H9 (cell line): ENCODE results near the gene LRIT3. TPM values are rescaled to one million over a fixed set of nuclear protein-coding genes. Genes with fewer than 3 reads are reported as not detected.

Experiments used
- DNase-seq: peaks from one replicate; pipeline ENCODE4 v3.0.0-alpha.2; 2017
- H2AFZ ChIP-seq: one replicate; pipeline ENCODE4 v1.6.1; 2013; ENCODE audit warnings: mild to moderate bottlenecking, low read length, control low read depth, moderate library complexity
- H2AK5ac ChIP-seq: 2 replicates; pipeline ENCODE4 v1.6.1; 2013; ENCODE audit warnings: low read length, control low read depth, mixed read lengths; ENCODE audit not compliant: insufficient read length
- H2BK120ac ChIP-seq: one replicate; pipeline ENCODE4 v1.6.1; 2013; ENCODE audit warnings: low read depth, mild to moderate bottlenecking, low read length, control low read depth, inconsistent platforms; ENCODE audit not compliant: poor library complexity, severe bottlenecking
- H2BK12ac ChIP-seq: 2 replicates; pipeline ENCODE4 v1.6.1; 2013; ENCODE audit warnings: low read length, control low read depth, mixed read lengths, low read depth; ENCODE audit not compliant: insufficient read length
- H2BK15ac ChIP-seq: 2 replicates; pipeline ENCODE4 v1.6.1; 2013; ENCODE audit warnings: low read depth, low read length, control low read depth
- H2BK20ac ChIP-seq: one replicate; pipeline ENCODE4 v1.6.1; 2013; ENCODE audit warnings: low read depth, mild to moderate bottlenecking, low read length, control low read depth, inconsistent platforms; ENCODE audit not compliant: poor library complexity, severe bottlenecking
- H2BK5ac ChIP-seq: 2 replicates; pipeline ENCODE4 v1.6.1; 2013; ENCODE audit warnings: low read length, control low read depth, mixed read lengths; ENCODE audit not compliant: insufficient read length
- H3K14ac ChIP-seq: 2 replicates; pipeline ENCODE4 v1.6.1; 2013; ENCODE audit warnings: low read length, control low read depth; ENCODE audit not compliant: insufficient read depth
- H3K18ac ChIP-seq: 2 replicates; pipeline ENCODE4 v1.6.1; 2013; ENCODE audit warnings: low read depth, mild to moderate bottlenecking, mixed read lengths, low read length, control low read depth; ENCODE audit not compliant: insufficient read length
- H3K23ac ChIP-seq: 2 replicates; pipeline ENCODE4 v1.6.1; 2013; ENCODE audit warnings: low read length, control low read depth, mixed read lengths, low read depth; ENCODE audit not compliant: insufficient read length
- H3K23me2 ChIP-seq: 2 replicates; pipeline ENCODE4 v1.6.1; 2013; ENCODE audit warnings: low read depth, mild to moderate bottlenecking, mixed read lengths, low read length, control low read depth; ENCODE audit not compliant: insufficient read length, poor library complexity, severe bottlenecking
- H3K27ac ChIP-seq: 2 replicates; pipeline ENCODE4 v1.5.1; 2013; ENCODE audit warnings: low read length, control low read depth, mixed read lengths, low read depth; ENCODE audit not compliant: insufficient read length
- H3K27me3 ChIP-seq: 2 replicates; pipeline ENCODE4 v1.6.1; 2013; ENCODE audit warnings: low read length, control low read depth, inconsistent platforms; ENCODE audit not compliant: insufficient read depth
- H3K4ac ChIP-seq: 2 replicates; pipeline ENCODE4 v1.6.1; 2013; ENCODE audit warnings: low read depth, mild to moderate bottlenecking, control low read depth, inconsistent platforms, low read length, moderate library complexity
- H3K4me1 ChIP-seq: 2 replicates; pipeline ENCODE4 v1.6.1; 2013; ENCODE audit warnings: low read length, control low read depth, inconsistent platforms; ENCODE audit not compliant: insufficient read depth
- H3K4me2 ChIP-seq: 2 replicates; pipeline ENCODE4 v1.6.1; 2013; ENCODE audit warnings: low read length, control low read depth, mixed read lengths; ENCODE audit not compliant: insufficient read length, insufficient read depth
- H3K56ac ChIP-seq: 2 replicates; pipeline ENCODE4 v1.6.1; 2013; ENCODE audit warnings: low read depth, mild to moderate bottlenecking, mixed read lengths, low read length, control low read depth; ENCODE audit not compliant: insufficient read length
- H3K79me1 ChIP-seq: 2 replicates; pipeline ENCODE4 v1.6.1; 2013; ENCODE audit warnings: low read depth, mild to moderate bottlenecking, moderate library complexity, low read length, control low read depth, inconsistent platforms; ENCODE audit not compliant: insufficient read depth, poor library complexity, severe bottlenecking
- H3K79me2 ChIP-seq: 2 replicates; pipeline ENCODE4 v1.6.1; 2013; ENCODE audit warnings: low read length, control low read depth, inconsistent platforms; ENCODE audit not compliant: insufficient read depth
- H3K9ac ChIP-seq: 2 replicates; pipeline ENCODE4 v1.6.1; 2013; ENCODE audit warnings: low read length, control low read depth, mixed read lengths; ENCODE audit not compliant: insufficient read length; ENCODE audit errors: extremely low read depth
- H3K9me3 ChIP-seq: one replicate; pipeline ENCODE4 v1.6.1; 2013; ENCODE audit warnings: low read depth, low read length, inconsistent platforms; ENCODE audit not compliant: control insufficient read depth
- H3T11ph ChIP-seq: one replicate; pipeline ENCODE4 v1.6.1; 2013; ENCODE audit warnings: mild to moderate bottlenecking, low read length, control low read depth, inconsistent platforms
- H4K20me1 ChIP-seq: one replicate; pipeline ENCODE4 v1.6.1; 2013; ENCODE audit not compliant: control insufficient read depth, insufficient read length, insufficient read depth
- H4K5ac ChIP-seq: 2 replicates; pipeline ENCODE4 v1.6.1; 2013; ENCODE audit warnings: low read depth, mild to moderate bottlenecking, mixed read lengths, low read length, control low read depth; ENCODE audit not compliant: insufficient read length
- H4K8ac ChIP-seq: replicated peaks from 2 replicates; pipeline ENCODE4 v1.6.1; 2013; ENCODE audit warnings: low read length, control low read depth, mixed read lengths, low read depth; ENCODE audit not compliant: insufficient read length
- H4K91ac ChIP-seq: 2 replicates; pipeline ENCODE4 v1.6.1; 2013; ENCODE audit warnings: low read depth, mild to moderate bottlenecking, moderate library complexity, mixed read lengths, low read length, control low read depth; ENCODE audit not compliant: insufficient read length
- H3K27ac Mint-ChIP-seq, 3 experiments: 2 replicates in 2 of 3; 3 replicates in 1 of 3; pipeline ENCODE4 v1.8.0; 2020 to 2021; ENCODE audit warnings: mixed read lengths in 3 of 3, mild to moderate bottlenecking in 1 of 3, moderate library complexity in 1 of 3
- H3K27me3 Mint-ChIP-seq: 2 replicates; pipeline ENCODE4 v1.8.0; 2021; ENCODE audit warnings: low read depth, mild to moderate bottlenecking, moderate library complexity, mixed read lengths
- H3K36me3 Mint-ChIP-seq, 3 experiments: 2 replicates in 2 of 3; 3 replicates in 1 of 3; pipeline ENCODE4 v1.8.0; 2020 to 2021; ENCODE audit warnings: low read depth in 3 of 3, mixed read lengths in 3 of 3; ENCODE audit not compliant: insufficient read depth in 1 of 3
- H3K4me1 Mint-ChIP-seq, 2 experiments: 2 replicates each; pipeline ENCODE4 v1.8.0; 2020; ENCODE audit warnings: mixed read lengths in 2 of 2
- H3K4me3 Mint-ChIP-seq, 2 experiments: 2 replicates in 1 of 2; 3 replicates in 1 of 2; pipeline ENCODE4 v1.8.0; 2020 to 2021; ENCODE audit warnings: mild to moderate bottlenecking in 2 of 2, mixed read lengths in 2 of 2, moderate library complexity in 1 of 2
- H3K9me3 Mint-ChIP-seq, 2 experiments: 2 replicates in 1 of 2; 3 replicates in 1 of 2; pipeline ENCODE4 v1.8.0; 2020; ENCODE audit warnings: mild to moderate bottlenecking in 2 of 2, mixed read lengths in 2 of 2, moderate library complexity in 1 of 2
- CTCF ChIP-seq: fragments of 200-600 bp; sonication (generic); conservative IDR thresholded peaks from 3 replicates; pipeline ENCODE4 v1.8.0; 2021; ENCODE audit warnings: antibody characterized with exemption, mild to moderate bottlenecking
- WGBS: extraction: QIAGEN DNeasy Blood & Tissue Kit; methylation state at CpG from one replicate; pipeline ENCODE4 v1.1.7; 2013; ENCODE audit warnings: missing lambda C conversion rate, low lambda C conversion rate, mixed read lengths; ENCODE audit not compliant: insufficient read length; ENCODE audit errors: extremely low coverage; 5-methylcytosine and 5-hydroxymethylcytosine counted together
- total RNA-seq: library from RNA; stranded (reverse); gene quantifications from 2 replicates; pipeline ENCODE4 v1.2.1, GENCODE V29; 2021

LRIT3 gene
- total RNA-seq, 1 experiment from 2014 or later: 0.07 TPM

- WGBS: no CpG with 5 or more reads among the region's 2 CpGs
- peaks cover 10 to 15% of the 10 kb centered on the region in 2 experiments; a peak in 4 of 5 replicates for H3K9me3 Mint-ChIP-seq
- Histone ChIP-seq H4K8ac (no peak overlapping the region), H3K27me3 (no peaks in the 10 kb centered on the region), H2AFZ (no peak overlapping the region), H3K56ac (no peak overlapping the region), H4K91ac (no peak overlapping the region), H3K4me1 (no peaks in the 10 kb centered on the region), H2AK5ac (no peak overlapping the region), H4K20me1 (no peaks in the 10 kb centered on the region), H2BK20ac (no peak overlapping the region), H3K79me2 (no peaks in the 10 kb centered on the region), H3K9ac (no peak overlapping the region), H2BK5ac (no peak overlapping the region), H3K27ac (no peak overlapping the region), H2BK12ac (no peak overlapping the region), H3K79me1 (no peaks in the 10 kb centered on the region), H2BK15ac (no peak overlapping the region), H3K23ac (no peak overlapping the region), H3K9me3 (no peaks in the 10 kb centered on the region), H2BK120ac (no peak overlapping the region), H3K23me2 (no peaks in the 10 kb centered on the region), H4K5ac (no peak overlapping the region), H3T11ph (no peak overlapping the region), H3K4ac (no peak overlapping the region), H3K18ac (no peak overlapping the region), H3K14ac (no peak overlapping the region), H3K4me2 (no peak overlapping the region)
- H3K36me3 Mint-ChIP-seq: peaks cover 0 to 5% (median 0%) of the 10 kb centered on the region in 3 experiments; a peak in 3 of 7 replicates
- no peak for TF ChIP-seq CTCF
- DNase-seq: no peak
- no peak overlapping the region for H3K27ac Mint-ChIP-seq
- no peaks in the 10 kb centered on the region for H3K4me1 Mint-ChIP-seq
- H3K4me3 Mint-ChIP-seq: no peak overlapping the region
- H3K27me3 Mint-ChIP-seq: no peaks in the 10 kb centered on the region
Measured at GRCh38 chr4:109861271-109861670, 13.4 kb downstream of the LRIT3 start.
